Fibroblast of lung (primary cell): ENCODE results near the gene DUS2.

ENCODE experiments used
- EZH2 ChIP-seq: IDR thresholded peaks from 2 replicates; pipeline ENCODE4 v1.5.1; 2012; ENCODE audit warnings: low read length, control low read depth, mild to moderate bottlenecking; ENCODE audit errors: missing control alignments
- TF ChIP-seq, protein P1 (sequence below), 2 donors: IDR thresholded peaks in 1 of 2; conservative IDR thresholded peaks in 1 of 2; 1 replicate in 1 of 2; 2 replicates in 1 of 2; pipeline ENCODE4 v1.5.1; 2011 to 2012; ENCODE audit warnings: low read length in 2 of 2, control low read depth in 1 of 2, inconsistent platforms in 1 of 2, low read depth in 1 of 2, mild to moderate bottlenecking in 1 of 2

DNA sequence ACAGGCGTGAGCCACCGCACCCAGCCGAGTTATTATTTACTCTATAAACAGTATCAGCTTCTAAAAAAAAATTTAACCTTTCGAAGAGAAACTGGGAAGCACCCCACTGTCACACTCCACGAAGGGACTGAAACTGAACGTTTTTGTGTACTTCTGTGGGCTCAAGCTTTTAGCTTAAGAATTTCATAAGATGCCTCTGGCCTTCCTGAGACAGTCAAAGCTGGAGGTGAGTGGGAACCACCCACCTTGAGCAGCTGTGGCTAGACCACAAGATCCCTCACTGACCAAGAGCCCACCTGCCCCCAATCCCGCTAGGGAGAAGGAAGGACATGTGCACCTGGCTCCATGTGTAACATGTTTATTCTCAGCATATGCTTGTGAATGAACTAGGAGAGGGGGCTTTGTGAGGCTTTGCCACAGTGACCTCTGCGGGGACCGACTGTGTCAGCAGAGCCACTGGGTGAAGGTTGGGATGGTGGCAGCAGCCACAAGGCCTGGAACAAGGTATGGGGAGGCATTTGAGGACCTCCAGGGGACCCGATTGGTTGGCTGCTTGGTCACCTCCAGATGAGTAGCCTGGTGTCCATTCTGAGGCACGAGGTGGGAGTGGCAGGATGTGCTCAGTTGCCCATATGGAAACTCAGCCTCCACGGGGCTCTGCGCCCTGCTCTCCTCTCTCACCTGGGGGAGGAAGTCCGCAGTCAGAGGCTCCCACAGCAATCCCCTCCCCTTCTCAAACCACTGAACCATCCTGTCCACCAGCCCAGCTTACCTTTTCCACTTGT is 47.6 kb upstream of the DUS2 start:
- TF ChIP-seq, protein P1, sequence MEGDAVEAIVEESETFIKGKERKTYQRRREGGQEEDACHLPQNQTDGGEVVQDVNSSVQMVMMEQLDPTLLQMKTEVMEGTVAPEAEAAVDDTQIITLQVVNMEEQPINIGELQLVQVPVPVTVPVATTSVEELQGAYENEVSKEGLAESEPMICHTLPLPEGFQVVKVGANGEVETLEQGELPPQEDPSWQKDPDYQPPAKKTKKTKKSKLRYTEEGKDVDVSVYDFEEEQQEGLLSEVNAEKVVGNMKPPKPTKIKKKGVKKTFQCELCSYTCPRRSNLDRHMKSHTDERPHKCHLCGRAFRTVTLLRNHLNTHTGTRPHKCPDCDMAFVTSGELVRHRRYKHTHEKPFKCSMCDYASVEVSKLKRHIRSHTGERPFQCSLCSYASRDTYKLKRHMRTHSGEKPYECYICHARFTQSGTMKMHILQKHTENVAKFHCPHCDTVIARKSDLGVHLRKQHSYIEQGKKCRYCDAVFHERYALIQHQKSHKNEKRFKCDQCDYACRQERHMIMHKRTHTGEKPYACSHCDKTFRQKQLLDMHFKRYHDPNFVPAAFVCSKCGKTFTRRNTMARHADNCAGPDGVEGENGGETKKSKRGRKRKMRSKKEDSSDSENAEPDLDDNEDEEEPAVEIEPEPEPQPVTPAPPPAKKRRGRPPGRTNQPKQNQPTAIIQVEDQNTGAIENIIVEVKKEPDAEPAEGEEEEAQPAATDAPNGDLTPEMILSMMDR (conservative IDR thresholded peaks at IDR 0.05 in 1 of 2, IDR thresholded peaks at IDR 0.05 in 1 of 2; ENCODE audit: low read depth in 1 of 2, low read length in 2 of 2) = no peak
- TF ChIP-seq EZH2 = no peak
